MCF 10A (cell line): ENCODE results near the gene TMEM54. TPM values are rescaled to one million over a fixed set of nuclear protein-coding genes. Genes with fewer than 3 reads are reported as not detected.

Source experiments
- BruUV-seq: library from RNA; stranded (reverse); fragments of 400-500 nt; replicated peaks from 2 replicates; lab custom pipeline; 2021; lab: Mats Ljungman, UMichigan
- CTCF ChIA-PET: fragments of 300-600 bp; sonication (Branson Sonifier 250); formaldehyde crosslinking; extraction: SDS; loops from one replicate; lab custom pipeline; 2021; ENCODE audit warnings: antibody characterized with exemption, inconsistent platforms; lab: Yijun Ruan, JAX
- POLR2A ChIA-PET: fragments of 300-600, 350-650 bp; sonication (Branson Sonifier 250); formaldehyde crosslinking; extraction: SDS; loops from one replicate; lab custom pipeline; 2020; ENCODE audit warnings: antibody characterized with exemption, inconsistent platforms; lab: Yijun Ruan, JAX
- DNase-seq: peaks from one replicate; pipeline ENCODE4 v3.0.0-alpha.2; 2018; ENCODE audit not compliant: unreplicated experiment
- H3K27ac Mint-ChIP-seq: one replicate; pipeline ENCODE4 v1.8.0; 2022; ENCODE audit warnings: mild to moderate bottlenecking, low read depth, mixed read lengths; ENCODE audit not compliant: unreplicated experiment
- H3K27me3 Mint-ChIP-seq: one replicate; pipeline ENCODE4 v1.8.0; 2022; ENCODE audit warnings: mixed read lengths; ENCODE audit not compliant: insufficient read depth, unreplicated experiment
- H3K36me3 Mint-ChIP-seq: one replicate; pipeline ENCODE4 v1.8.0; 2022; ENCODE audit warnings: mild to moderate bottlenecking, moderate library complexity, mixed read lengths; ENCODE audit not compliant: insufficient read depth, unreplicated experiment
- H3K4me1 Mint-ChIP-seq: one replicate; pipeline ENCODE4 v1.8.0; 2022; ENCODE audit warnings: mixed read lengths; ENCODE audit not compliant: insufficient read depth, unreplicated experiment
- H3K4me3 Mint-ChIP-seq: one replicate; pipeline ENCODE4 v1.8.0; 2022; ENCODE audit warnings: mild to moderate bottlenecking, moderate library complexity, mixed read lengths; ENCODE audit not compliant: unreplicated experiment
- H3K9me3 Mint-ChIP-seq: one replicate; pipeline ENCODE4 v1.8.0; 2022; ENCODE audit warnings: mixed read lengths; ENCODE audit not compliant: unreplicated experiment
- intact Hi-C: fragments of 100-400 bp; cut with micrococcal nuclease; formaldehyde crosslinking; loops from 2 replicates; pipeline ENCODE4 v1.14.1; 2022
- total RNA-seq: library from RNA; stranded (reverse); gene quantifications from 2 replicates; pipeline ENCODE4 v1.2.3, GENCODE V29; 2022
- TF ChIP-seq, protein P1 (sequence below): fragments of 200-600 bp; IDR thresholded peaks from one replicate; pipeline ENCODE4 v1.8.0; 2022; ENCODE audit warnings: antibody characterized with exemption, mild to moderate bottlenecking; ENCODE audit not compliant: unreplicated experiment

TMEM54 gene
- total RNA-seq, 1 experiment from 2014 or later = 6.2 TPM

DNA sequence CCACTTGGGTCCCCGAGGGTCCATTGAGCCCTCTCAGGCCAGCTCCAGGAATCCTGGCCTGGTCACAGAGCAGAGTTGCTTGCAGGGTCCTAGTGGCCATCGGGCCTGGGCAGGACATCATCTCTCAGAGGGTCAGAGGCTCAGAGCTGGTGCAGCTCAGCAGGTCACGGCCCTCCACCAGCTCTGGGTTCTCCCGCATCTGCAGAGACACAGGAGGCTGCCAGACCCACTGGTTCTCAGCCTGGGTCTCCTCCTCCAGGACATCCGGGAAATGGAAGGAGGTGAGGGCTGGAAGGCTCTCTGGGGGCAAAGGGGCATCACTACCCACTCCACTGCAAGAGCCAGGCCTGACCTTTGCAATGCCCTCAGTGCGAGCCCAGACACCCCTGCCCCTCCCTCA, 6.5 kb downstream of the TMEM54 start:
- POLR2A ChIA-PET = no interaction called here
- H3K9me3 Mint-ChIP-seq = no peaks in the 10 kb centered on the region
- H3K27me3 Mint-ChIP-seq = peaks cover 40% of the 10 kb centered on the region
- no peak overlapping the region for H3K4me3 Mint-ChIP-seq
- H3K36me3 Mint-ChIP-seq = no peaks in the 10 kb centered on the region
- intact Hi-C loops = no loop called here
- CTCF ChIA-PET = interaction anchor here (0.6 to 0.9 kb wide), 2 partner anchors 23 to 1690 kb away, joined by 3 to 5 read pairs; no protein-coding TSS in a partner anchor
- no TSS peak for BruUV-seq
- H3K4me1 Mint-ChIP-seq = no peaks in the 10 kb centered on the region
- no peak for DNase-seq
- no peak overlapping the region for H3K27ac Mint-ChIP-seq
- TF ChIP-seq, protein P1, sequence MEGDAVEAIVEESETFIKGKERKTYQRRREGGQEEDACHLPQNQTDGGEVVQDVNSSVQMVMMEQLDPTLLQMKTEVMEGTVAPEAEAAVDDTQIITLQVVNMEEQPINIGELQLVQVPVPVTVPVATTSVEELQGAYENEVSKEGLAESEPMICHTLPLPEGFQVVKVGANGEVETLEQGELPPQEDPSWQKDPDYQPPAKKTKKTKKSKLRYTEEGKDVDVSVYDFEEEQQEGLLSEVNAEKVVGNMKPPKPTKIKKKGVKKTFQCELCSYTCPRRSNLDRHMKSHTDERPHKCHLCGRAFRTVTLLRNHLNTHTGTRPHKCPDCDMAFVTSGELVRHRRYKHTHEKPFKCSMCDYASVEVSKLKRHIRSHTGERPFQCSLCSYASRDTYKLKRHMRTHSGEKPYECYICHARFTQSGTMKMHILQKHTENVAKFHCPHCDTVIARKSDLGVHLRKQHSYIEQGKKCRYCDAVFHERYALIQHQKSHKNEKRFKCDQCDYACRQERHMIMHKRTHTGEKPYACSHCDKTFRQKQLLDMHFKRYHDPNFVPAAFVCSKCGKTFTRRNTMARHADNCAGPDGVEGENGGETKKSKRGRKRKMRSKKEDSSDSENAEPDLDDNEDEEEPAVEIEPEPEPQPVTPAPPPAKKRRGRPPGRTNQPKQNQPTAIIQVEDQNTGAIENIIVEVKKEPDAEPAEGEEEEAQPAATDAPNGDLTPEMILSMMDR = no peak

GRCh38 chr1:32894019-32894600, 7.1 kb downstream of the TMEM54 start:
- ChIA-PET CTCF (interaction anchor here (0.6 kb wide), 2 partner anchors 123 to 373 kb away, joined by 3 read pairs; no protein-coding TSS in a partner anchor), POLR2A (no interaction called here)
- no TSS peak for BruUV-seq
- Mint-ChIP-seq H3K4me1 (no peaks in the 10 kb centered on the region), H3K27me3 (peaks cover 40% of the 10 kb centered on the region), H3K9me3 (no peaks in the 10 kb centered on the region), H3K36me3 (no peaks in the 10 kb centered on the region), H3K4me3 (no peak overlapping the region), H3K27ac (no peak overlapping the region)
- TF ChIP-seq, protein P1 = no peak
- intact Hi-C loops = no loop called here
- no peak for DNase-seq

DNA sequence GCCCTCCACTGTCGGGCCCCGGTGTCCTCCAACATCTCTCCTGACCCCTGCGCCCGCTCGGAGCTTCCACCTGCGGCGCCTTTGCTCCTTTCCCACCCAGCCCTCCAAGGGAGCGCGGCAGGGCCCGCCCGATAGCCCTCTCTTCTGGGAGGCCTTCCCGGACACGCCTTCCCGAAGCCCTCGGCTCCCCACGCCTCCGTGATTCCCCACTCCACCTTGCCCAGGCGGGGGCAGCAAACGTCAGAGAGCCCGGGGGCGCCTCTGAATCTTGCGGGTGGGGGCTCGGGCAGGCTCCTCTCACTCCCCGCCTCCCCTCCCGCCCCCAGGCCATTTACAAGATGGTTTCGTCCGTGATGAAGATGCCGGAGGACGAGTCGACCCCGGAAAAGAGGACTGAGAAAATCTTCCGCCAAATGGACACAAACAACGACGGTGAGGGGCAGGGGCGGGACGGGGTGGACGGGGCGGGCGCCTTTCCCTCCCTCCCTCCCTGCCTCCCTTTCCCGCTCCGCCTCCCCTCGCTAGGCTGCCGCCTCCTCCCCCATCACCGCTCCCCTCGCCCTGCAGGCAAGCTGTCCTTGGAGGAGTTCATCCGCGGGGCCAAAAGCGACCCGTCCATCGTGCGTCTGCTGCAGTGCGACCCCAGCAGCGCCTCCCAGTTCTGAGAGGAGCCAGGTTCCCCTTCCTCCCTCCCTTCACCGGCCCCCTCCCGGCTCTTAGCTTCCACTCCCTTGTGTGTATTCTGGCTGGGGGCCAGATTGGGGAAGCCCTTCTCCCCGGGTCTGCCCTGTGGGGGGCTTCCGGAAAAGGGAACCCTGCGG, 7.8 kb downstream of the TMEM54 start:
- H3K4me1 Mint-ChIP-seq = no peaks in the 10 kb centered on the region
- intact Hi-C loops = no loop called here
- H3K9me3 Mint-ChIP-seq = no peaks in the 10 kb centered on the region
- TF ChIP-seq, protein P1 = no peak
- CTCF ChIA-PET = interaction anchor here (0.6 to 1.9 kb wide), 3 partner anchors 17 to 373 kb away, joined by 3 to 9 read pairs (median 3); no protein-coding TSS in a partner anchor
- no TSS peak for BruUV-seq
- peaks cover 40% of the 10 kb centered on the region for H3K27me3 Mint-ChIP-seq
- POLR2A ChIA-PET = interaction anchor here (0.7 kb wide), 1 partner anchor 13 kb away, joined by 3 read pairs; no protein-coding TSS in a partner anchor
- no peak for DNase-seq
- no peaks in the 10 kb centered on the region for H3K36me3 Mint-ChIP-seq
- H3K4me3 Mint-ChIP-seq = no peak overlapping the region
- no peak overlapping the region for H3K27ac Mint-ChIP-seq
